Measurements from ENCODE around the gene PGBD5. TPM values are rescaled to one million over a fixed set of nuclear protein-coding genes. Genes with fewer than 3 reads are reported as not detected.

Gene PGBD5
- total RNA-seq, 6 experiments from 2014 or later: 0.05 TPM; not detected in 5

DNA sequence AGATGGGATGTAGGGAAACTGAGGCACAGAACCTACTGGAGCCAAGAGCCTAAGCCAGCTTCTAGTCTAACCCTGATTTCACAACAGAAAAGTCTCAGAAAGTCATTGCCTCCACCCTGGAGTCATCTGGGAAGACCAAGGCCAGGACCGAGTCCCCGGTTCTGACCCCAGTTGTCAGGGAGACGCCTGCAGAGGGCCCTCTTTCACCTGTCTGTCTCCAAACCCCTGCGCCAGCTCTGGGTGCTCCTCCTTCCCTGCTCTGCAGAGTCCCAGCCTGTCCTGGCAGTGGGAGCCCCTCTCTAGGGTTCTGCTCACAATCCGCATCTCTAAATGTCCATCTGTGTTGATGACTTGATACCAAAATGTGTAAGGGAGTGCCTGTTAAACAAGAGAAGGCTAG lies 149.7 kb downstream of the PGBD5 start:
- Mint-ChIP-seq H3K4me1 (ENCODE audit: low read depth) (no peaks in the 10 kb centered on the region), H3K9me3 (no peaks in the 10 kb centered on the region), H3K4me3 (no peak overlapping the region), H3K27ac (no peak overlapping the region), H3K36me3 (ENCODE audit: low read depth) (peaks cover under 1% of the 10 kb centered on the region; the same call in 1 of the 2 replicates), H3K27me3 (ENCODE audit: insufficient read depth) (peaks cover 4% of the 10 kb centered on the region)
- TF ChIP-seq, protein P1, sequence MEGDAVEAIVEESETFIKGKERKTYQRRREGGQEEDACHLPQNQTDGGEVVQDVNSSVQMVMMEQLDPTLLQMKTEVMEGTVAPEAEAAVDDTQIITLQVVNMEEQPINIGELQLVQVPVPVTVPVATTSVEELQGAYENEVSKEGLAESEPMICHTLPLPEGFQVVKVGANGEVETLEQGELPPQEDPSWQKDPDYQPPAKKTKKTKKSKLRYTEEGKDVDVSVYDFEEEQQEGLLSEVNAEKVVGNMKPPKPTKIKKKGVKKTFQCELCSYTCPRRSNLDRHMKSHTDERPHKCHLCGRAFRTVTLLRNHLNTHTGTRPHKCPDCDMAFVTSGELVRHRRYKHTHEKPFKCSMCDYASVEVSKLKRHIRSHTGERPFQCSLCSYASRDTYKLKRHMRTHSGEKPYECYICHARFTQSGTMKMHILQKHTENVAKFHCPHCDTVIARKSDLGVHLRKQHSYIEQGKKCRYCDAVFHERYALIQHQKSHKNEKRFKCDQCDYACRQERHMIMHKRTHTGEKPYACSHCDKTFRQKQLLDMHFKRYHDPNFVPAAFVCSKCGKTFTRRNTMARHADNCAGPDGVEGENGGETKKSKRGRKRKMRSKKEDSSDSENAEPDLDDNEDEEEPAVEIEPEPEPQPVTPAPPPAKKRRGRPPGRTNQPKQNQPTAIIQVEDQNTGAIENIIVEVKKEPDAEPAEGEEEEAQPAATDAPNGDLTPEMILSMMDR (IDR thresholded peaks at IDR 0.05): no peak
- DNase-seq: no peak

- Mint-ChIP-seq H3K27me3 (ENCODE audit: insufficient read depth) (peaks cover 5% of the 10 kb centered on the region), H3K4me1 (ENCODE audit: low read depth) (no peaks in the 10 kb centered on the region), H3K36me3 (ENCODE audit: low read depth) (peaks cover 5% of the 10 kb centered on the region; the same call in 1 of the 2 replicates), H3K4me3 (no peak overlapping the region), H3K9me3 (no peaks in the 10 kb centered on the region), H3K27ac (no peak overlapping the region)
- TF ChIP-seq, protein P1 (IDR thresholded peaks at IDR 0.05): no peak
- DNase-seq: no peak
Observed at GRCh38 chr1:230274254-230274653, 151.9 kb downstream of the PGBD5 start.

- no peak overlapping the region for H3K27ac Mint-ChIP-seq
- no peaks in the 10 kb centered on the region for H3K9me3 Mint-ChIP-seq
- H3K27me3 Mint-ChIP-seq (ENCODE audit: insufficient read depth): peaks cover 4% of the 10 kb centered on the region; the same call in 1 of the 2 replicates
- peaks cover 5% of the 10 kb centered on the region; the same call in 1 of the 2 replicates for H3K36me3 Mint-ChIP-seq (ENCODE audit: low read depth)
- TF ChIP-seq, protein P1 (IDR thresholded peaks at IDR 0.05): no peak
- no peak overlapping the region for H3K4me3 Mint-ChIP-seq
- no peak for DNase-seq
- no peaks in the 10 kb centered on the region for H3K4me1 Mint-ChIP-seq (ENCODE audit: low read depth)
Observed at GRCh38 chr1:230273141-230273710, 152.9 kb downstream of the PGBD5 start.

GRCh38 chr1:230272557-230272956 lies 153.6 kb downstream of the PGBD5 start:
- Mint-ChIP-seq H3K4me3 (no peak overlapping the region), H3K27ac (no peak overlapping the region), H3K27me3 (ENCODE audit: insufficient read depth) (peaks cover 4% of the 10 kb centered on the region; the same call in 1 of the 2 replicates), H3K36me3 (ENCODE audit: low read depth) (peaks cover 5% of the 10 kb centered on the region; the same call in 1 of the 2 replicates), H3K4me1 (ENCODE audit: low read depth) (no peaks in the 10 kb centered on the region), H3K9me3 (no peaks in the 10 kb centered on the region)
- TF ChIP-seq, protein P1 (IDR thresholded peaks at IDR 0.05): no peak
- no peak for DNase-seq

DNA sequence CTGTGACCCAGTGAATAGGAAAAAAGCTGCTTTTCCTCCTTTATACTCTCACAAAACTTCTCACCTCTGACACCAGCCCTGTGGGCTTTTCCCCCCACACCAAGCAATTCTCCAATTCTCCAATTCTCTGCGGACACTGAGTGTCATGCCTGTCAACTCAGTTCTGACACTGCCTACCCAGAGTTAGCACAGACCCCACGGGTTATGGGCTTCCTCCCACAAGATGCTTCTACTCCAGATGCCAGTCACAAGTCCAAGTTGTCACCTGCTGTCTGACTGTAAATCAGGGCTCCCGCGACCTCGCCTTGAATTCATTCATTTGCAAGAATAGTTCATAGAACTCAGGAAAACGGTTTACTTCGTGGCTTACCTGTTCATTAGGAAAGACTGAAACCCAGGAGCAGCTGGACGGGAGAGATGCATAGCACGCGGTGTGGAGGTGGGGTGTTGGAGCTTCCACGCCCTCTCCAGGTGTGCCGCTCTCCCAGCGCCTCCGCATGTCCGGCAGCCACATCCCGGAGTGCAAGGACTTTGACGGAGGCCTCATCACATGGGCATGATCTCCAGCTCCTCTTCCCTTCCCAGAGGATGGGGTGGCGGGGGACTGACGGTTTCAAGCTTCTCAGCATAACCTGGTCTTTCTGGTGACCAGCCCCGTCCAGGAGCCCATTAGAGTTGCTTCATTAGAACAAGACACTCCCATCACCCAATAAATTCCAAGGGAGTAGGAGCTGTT lies 154.7 kb downstream of the PGBD5 start:
- H3K27ac Mint-ChIP-seq: no peak overlapping the region; the same call in 1 of the 2 replicates
- no peaks in the 10 kb centered on the region for H3K4me1 Mint-ChIP-seq (ENCODE audit: low read depth)
- TF ChIP-seq, protein P1 (IDR thresholded peaks at IDR 0.05): no peak
- peaks cover 4% of the 10 kb centered on the region; the same call in 1 of the 2 replicates for H3K27me3 Mint-ChIP-seq (ENCODE audit: insufficient read depth)
- no peak for DNase-seq
- no peak overlapping the region for H3K4me3 Mint-ChIP-seq
- no peaks in the 10 kb centered on the region for H3K9me3 Mint-ChIP-seq
- peaks cover 5% of the 10 kb centered on the region; the same call in 1 of the 2 replicates for H3K36me3 Mint-ChIP-seq (ENCODE audit: low read depth)
